Trophoblast cell (in vitro differentiated cells and primary cell): ENCODE data around the gene NUPR2.
"Not testable (repeated sequence)": the region's sequence is repeated elsewhere in the genome, so short reads cannot be mapped to it uniquely, and the experiment has no call there.

Source experiments
- DNase-seq, 2 donors: peaks; one replicate each; pipeline ENCODE4 v3.0.0-alpha.2; 2016
- H2AFZ ChIP-seq: 2 replicates; pipeline ENCODE4 v1.6.1; 2013; ENCODE audit warnings: low read length, moderate library complexity, mild to moderate bottlenecking; ENCODE audit not compliant: insufficient read depth, poor library complexity
- H2AK5ac ChIP-seq: 2 replicates; pipeline ENCODE4 v1.6.1; 2013; ENCODE audit warnings: mild to moderate bottlenecking, low read length
- H2BK120ac ChIP-seq: 2 replicates; pipeline ENCODE4 v1.6.1; 2013; ENCODE audit warnings: low read length, mild to moderate bottlenecking, moderate library complexity; ENCODE audit not compliant: insufficient read depth, poor library complexity
- H2BK12ac ChIP-seq: 2 replicates; pipeline ENCODE4 v1.6.1; 2013; ENCODE audit warnings: mild to moderate bottlenecking, low read length, moderate library complexity
- H2BK5ac ChIP-seq: 2 replicates; pipeline ENCODE4 v1.6.1; 2013; ENCODE audit warnings: low read length, low read depth, moderate library complexity, mild to moderate bottlenecking; ENCODE audit not compliant: poor library complexity
- H3K14ac ChIP-seq: 2 replicates; pipeline ENCODE4 v1.6.1; 2013; ENCODE audit warnings: mild to moderate bottlenecking, low read length
- H3K18ac ChIP-seq: 2 replicates; pipeline ENCODE4 v1.6.1; 2013; ENCODE audit warnings: mild to moderate bottlenecking, low read length
- H3K23ac ChIP-seq: 2 replicates; pipeline ENCODE4 v1.6.1; 2013; ENCODE audit warnings: low read length
- H3K27ac ChIP-seq: 2 replicates; pipeline ENCODE4 v1.5.1; 2013; ENCODE audit warnings: low read depth, mild to moderate bottlenecking, inconsistent platforms, low read length, moderate library complexity
- H3K27me3 ChIP-seq: 2 replicates; pipeline ENCODE4 v1.6.1; 2013; ENCODE audit warnings: inconsistent platforms, mild to moderate bottlenecking, low read length, moderate library complexity; ENCODE audit not compliant: insufficient read depth
- H3K36me3 ChIP-seq, 2 experiments: 1 replicate in 1 of 2; 2 replicates in 1 of 2; pipeline ENCODE4 v1.6.1; 2013; ENCODE audit warnings: low read length in 2 of 2, mild to moderate bottlenecking in 2 of 2, moderate library complexity in 1 of 2; ENCODE audit not compliant: insufficient read depth in 2 of 2, control insufficient read depth in 1 of 2
- H3K4ac ChIP-seq: 2 replicates; pipeline ENCODE4 v1.6.1; 2013; ENCODE audit warnings: low read depth, mild to moderate bottlenecking, low read length, moderate library complexity
- H3K4me1 ChIP-seq, 2 experiments: 1 replicate in 1 of 2; 2 replicates in 1 of 2; pipeline ENCODE4 v1.6.1; 2013; ENCODE audit warnings: low read length in 2 of 2, mild to moderate bottlenecking in 2 of 2, moderate library complexity in 1 of 2; ENCODE audit not compliant: insufficient read depth in 2 of 2, control insufficient read depth in 1 of 2
- H3K4me2 ChIP-seq: 2 replicates; pipeline ENCODE4 v1.6.1; 2013; ENCODE audit warnings: inconsistent platforms, mild to moderate bottlenecking, low read length, moderate library complexity
- H3K4me3 ChIP-seq: 2 replicates; pipeline ENCODE4 v1.5.1; 2013; ENCODE audit warnings: mild to moderate bottlenecking, low read depth, low read length, inconsistent platforms
- H3K79me1 ChIP-seq: one replicate; pipeline ENCODE4 v1.6.1; 2013; ENCODE audit warnings: low read length
- H3K79me2 ChIP-seq: 2 replicates; pipeline ENCODE4 v1.6.1; 2013; ENCODE audit warnings: low read length, mild to moderate bottlenecking; ENCODE audit not compliant: control insufficient read depth, insufficient read depth, poor library complexity
- H3K9ac ChIP-seq: 2 replicates; pipeline ENCODE4 v1.6.1; 2013; ENCODE audit warnings: mild to moderate bottlenecking, low read length
- H3K9me3 ChIP-seq: 2 replicates; pipeline ENCODE4 v1.6.1; 2013; ENCODE audit warnings: low read depth, mild to moderate bottlenecking, control low read depth, inconsistent platforms, low read length; ENCODE audit not compliant: insufficient read depth
- H4K12ac ChIP-seq: 2 replicates; pipeline ENCODE4 v1.6.1; 2013; ENCODE audit warnings: low read depth, mild to moderate bottlenecking, low read length, moderate library complexity
- H4K8ac ChIP-seq: 2 replicates; pipeline ENCODE4 v1.6.1; 2013; ENCODE audit warnings: low read depth, mild to moderate bottlenecking, low read length, moderate library complexity
- H4K91ac ChIP-seq: one replicate; pipeline ENCODE4 v1.6.1; 2013; ENCODE audit warnings: low read depth, mild to moderate bottlenecking, low read length, moderate library complexity
- WGBS: extraction: QIAGEN DNeasy Blood & Tissue Kit; methylation state at CpG from one replicate; pipeline ENCODE4 v1.1.7; 2013; ENCODE audit warnings: missing lambda C conversion rate; ENCODE audit not compliant: insufficient read length, insufficient coverage; ENCODE audit errors: extremely low coverage; 5-methylcytosine and 5-hydroxymethylcytosine counted together

The NUPR2 gene

GRCh38 chr7:56086761-56087160 lies 29.5 kb downstream of the NUPR2 start:
- H3K4me1 ChIP-seq: no peaks in the 10 kb centered on the region

GRCh38 chr7:56083150-56083785 lies 32.9 kb downstream of the NUPR2 start:
- Histone ChIP-seq H3K79me1 (no peaks in the 10 kb centered on the region), H2BK12ac (no peak overlapping the region), H3K79me2 (no peaks in the 10 kb centered on the region), H3K4ac (no peak overlapping the region), H2AFZ (no peak overlapping the region), H3K18ac (no peak overlapping the region), H3K9ac (no peak overlapping the region), H3K36me3 (peaks cover 24 to 30% of the 10 kb centered on the region in 2 experiments), H3K4me3 (no peak overlapping the region), H3K14ac (no peak overlapping the region), H3K4me2 (no peak overlapping the region), H3K4me1 (no peaks in the 10 kb centered on the region), H2AK5ac (no peak overlapping the region), H4K8ac (no peak overlapping the region), H3K27me3 (no peaks in the 10 kb centered on the region), H3K27ac (no peak overlapping the region), H2BK5ac (no peak overlapping the region), H4K12ac (peak overlapping the region; percentile 36), H4K91ac (no peak overlapping the region), H3K9me3 (no peaks in the 10 kb centered on the region), H3K23ac (no peak overlapping the region), H2BK120ac (no peak overlapping the region)
- no peak for DNase-seq
- no CpG with 5 or more reads among the region's 13 CpGs for WGBS

More at GRCh38 chr7:56086761-56087160, 29.5 kb downstream of the NUPR2 start:
- Histone ChIP-seq H2BK12ac (no peak overlapping the region), H3K79me2 (no peaks in the 10 kb centered on the region), H4K12ac (no peak overlapping the region), H4K91ac (no peak overlapping the region), H3K4me2 (no peak overlapping the region), H3K27me3 (no peaks in the 10 kb centered on the region), H3K4me3 (no peak overlapping the region), H2AK5ac (no peak overlapping the region), H4K8ac (no peak overlapping the region), H3K36me3 (peaks cover 6 to 10% of the 10 kb centered on the region in 2 experiments), H3K9me3 (no peaks in the 10 kb centered on the region), H2BK120ac (no peak overlapping the region), H3K79me1 (no peaks in the 10 kb centered on the region), H3K23ac (no peak overlapping the region), H3K18ac (no peak overlapping the region), H3K14ac (no peak overlapping the region), H3K9ac (no peak overlapping the region), H2AFZ (no peak overlapping the region), H2BK5ac (no peak overlapping the region), H3K4ac (no peak overlapping the region), H3K27ac (no peak overlapping the region)
- DNase-seq: no peak
- no CpG with 5 or more reads among the region's 7 CpGs for WGBS

GRCh38 chr7:56081626-56082340 lies 34.4 kb downstream of the NUPR2 start:
- Histone ChIP-seq H2AK5ac (no peak overlapping the region), H2BK5ac (no peak overlapping the region), H3K79me2 (no peaks in the 10 kb centered on the region), H2BK12ac (no peak overlapping the region), H4K8ac (no peak overlapping the region), H3K4me2 (no peak overlapping the region), H3K14ac (no peak overlapping the region), H3K27ac (no peak overlapping the region), H4K12ac (no peak overlapping the region), H3K36me3 (peaks cover 29 to 37% of the 10 kb centered on the region in 2 experiments), H4K91ac (no peak overlapping the region), H3K23ac (no peak overlapping the region), H3K18ac (no peak overlapping the region), H3K9ac (no peak overlapping the region), H3K27me3 (no peaks in the 10 kb centered on the region), H3K79me1 (no peaks in the 10 kb centered on the region), H3K4me3 (no peak overlapping the region), H3K4me1 (no peaks in the 10 kb centered on the region), H2BK120ac (no peak overlapping the region), H3K4ac (no peak overlapping the region), H2AFZ (no peak overlapping the region), H3K9me3 (no peaks in the 10 kb centered on the region)
- no peak for DNase-seq
- no CpG with 5 or more reads among the region's 29 CpGs for WGBS

- not testable (repeated sequence) for H2BK120ac ChIP-seq, H3K9me3 ChIP-seq, H3K27ac ChIP-seq, H3K4me2 ChIP-seq, H2AFZ ChIP-seq, H3K4ac ChIP-seq, H3K9ac ChIP-seq, H3K18ac ChIP-seq, DNase-seq, H3K79me1 ChIP-seq, H3K14ac ChIP-seq, H2BK12ac ChIP-seq, H4K12ac ChIP-seq, H3K4me3 ChIP-seq, H4K91ac ChIP-seq, H3K27me3 ChIP-seq, H3K4me1 ChIP-seq, H3K79me2 ChIP-seq, H3K23ac ChIP-seq, H2AK5ac ChIP-seq, H2BK5ac ChIP-seq, H4K8ac ChIP-seq
- H3K36me3 ChIP-seq: peaks cover 33 to 42% of the 10 kb centered on the region in 2 experiments
- no CpG with 5 or more reads among the region's 28 CpGs for WGBS
Observed at GRCh38 chr7:56080726-56081435, 35.3 kb downstream of the NUPR2 start.
